ENCODE data around the gene LRRC57.

- TF ChIP-seq CTCF (IDR thresholded peaks at IDR 0.05): peak in 1 of 6 experiments; percentile 24
- peak in 3 of 4 donors; percentile 12 to 56 (median 24) for TF ChIP-seq POLR2A (IDR thresholded peaks at IDR 0.05)
- peak in 1 of 2 donors; percentile 65 for TF ChIP-seq POLR2AphosphoS5 (IDR thresholded peaks at IDR 0.05)
Observed at GRCh38 chr15:42581272-42581730, 32.7 kb upstream of the LRRC57 start.

Data from upper lobe of left lung (tissue), 4 donors.